Activated naive CD4-positive, alpha-beta T cell treated with anti-CD3 and anti-CD28 coated beads for 36 hours (primary cell): ENCODE measurements around the gene H2AZ1. TPM values are rescaled to one million over a fixed set of nuclear protein-coding genes. Genes with fewer than 3 reads are reported as not detected.
A peak's percentile ranks its signal among the peaks of the same experiment; 100 is the strongest.

Experiments used
- CTCF ChIA-PET: fragments of 350-600 bp; sonication (Branson Sonifier 250); formaldehyde crosslinking; loops from one replicate; lab custom pipeline; 2021; ENCODE audit warnings: antibody characterized with exemption; lab: Charles Lee
- DNase-seq: peaks from one replicate; pipeline ENCODE4 v3.0.0-alpha.2; 2020
- H3K27ac Mint-ChIP-seq: one replicate; pipeline ENCODE4 v1.8.0; 2021; ENCODE audit warnings: mild to moderate bottlenecking, mixed read lengths
- H3K27me3 Mint-ChIP-seq: one replicate; pipeline ENCODE4 v1.8.0; 2021; ENCODE audit warnings: low read depth, mixed read lengths
- H3K36me3 Mint-ChIP-seq: one replicate; pipeline ENCODE4 v1.8.0; 2021; ENCODE audit warnings: low read depth, mixed read lengths
- H3K4me1 Mint-ChIP-seq: one replicate; pipeline ENCODE4 v1.8.0; 2021; ENCODE audit warnings: low read depth, mixed read lengths
- H3K4me3 Mint-ChIP-seq: one replicate; pipeline ENCODE4 v1.8.0; 2021; ENCODE audit warnings: mild to moderate bottlenecking, moderate library complexity, mixed read lengths
- H3K9me3 Mint-ChIP-seq: one replicate; pipeline ENCODE4 v1.8.0; 2021; ENCODE audit warnings: mixed read lengths
- intact Hi-C: fragments of 100-400 bp; cut with micrococcal nuclease; formaldehyde crosslinking; loops from one replicate; pipeline ENCODE4 v1.15.1; 2023
- total RNA-seq, 2 experiments: library from RNA; stranded (reverse); gene quantifications; one replicate each; pipeline ENCODE4 v1.2.3, GENCODE V29; 2021

H2AZ1 gene
- total RNA-seq, 2 experiments from 2014 or later, result 1,022 to 1,060 TPM

GRCh38 chr4:99938243-99938753 lies 11.8 kb downstream of the H2AZ1 start:
- Mint-ChIP-seq H3K27me3 (no peaks in the 10 kb centered on the region), H3K4me1 (peaks cover 31% of the 10 kb centered on the region), H3K4me3 (no peak overlapping the region), H3K27ac (no peak overlapping the region), H3K36me3 (peaks cover 43% of the 10 kb centered on the region), H3K9me3 (peaks cover 9% of the 10 kb centered on the region)
- CTCF ChIA-PET, result interaction anchor here (0.7 to 0.8 kb wide), 2 partner anchors 9 to 351 kb away, joined by 4 read pairs; no protein-coding TSS in a partner anchor
- DNase-seq, result no peak
- intact Hi-C loops, result no loop called here

GRCh38 chr4:99934891-99935290 lies 15.2 kb downstream of the H2AZ1 start:
- H3K4me3 Mint-ChIP-seq, result no peak overlapping the region
- H3K36me3 Mint-ChIP-seq, result peaks cover 48% of the 10 kb centered on the region
- peaks cover 33% of the 10 kb centered on the region for H3K4me1 Mint-ChIP-seq
- intact Hi-C loops, result no loop called here
- DNase-seq, result no peak
- no peaks in the 10 kb centered on the region for H3K27me3 Mint-ChIP-seq
- peaks cover 9% of the 10 kb centered on the region for H3K9me3 Mint-ChIP-seq
- H3K27ac Mint-ChIP-seq, result no peak overlapping the region
- CTCF ChIA-PET, result no interaction called here

- Mint-ChIP-seq H3K27ac (no peak overlapping the region), H3K4me3 (no peak overlapping the region), H3K4me1 (peaks cover 40% of the 10 kb centered on the region), H3K36me3 (peaks cover 23% of the 10 kb centered on the region), H3K9me3 (no peaks in the 10 kb centered on the region), H3K27me3 (no peaks in the 10 kb centered on the region)
- no peak for DNase-seq
- intact Hi-C loops, result no loop called here
- CTCF ChIA-PET, result interaction anchor here (0.6 to 1.2 kb wide), 2 partner anchors 9 to 522 kb away, joined by 3 read pairs; no protein-coding TSS in a partner anchor
Observed at GRCh38 chr4:99927566-99927965, 22.5 kb downstream of the H2AZ1 start.

GRCh38 chr4:99921174-99921573 lies 28.9 kb downstream of the H2AZ1 start:
- H3K4me3 Mint-ChIP-seq, result no peak overlapping the region
- no peaks in the 10 kb centered on the region for H3K27me3 Mint-ChIP-seq
- H3K27ac Mint-ChIP-seq, result peak overlapping the region; percentile 39

GRCh38 chr4:99918656-99919055 lies 31.4 kb downstream of the H2AZ1 start:
- Mint-ChIP-seq H3K36me3 (peaks cover 43% of the 10 kb centered on the region), H3K4me1 (peaks cover 17% of the 10 kb centered on the region), H3K27me3 (no peaks in the 10 kb centered on the region), H3K9me3 (peaks cover 6% of the 10 kb centered on the region), H3K27ac (no peak overlapping the region), H3K4me3 (no peak overlapping the region)
- intact Hi-C loops, result no loop called here
- CTCF ChIA-PET, result no interaction called here
- DNase-seq, result no peak

More at GRCh38 chr4:99921174-99921573, 28.9 kb downstream of the H2AZ1 start:
- H3K36me3 Mint-ChIP-seq, result peaks cover 32% of the 10 kb centered on the region
- peaks cover 6% of the 10 kb centered on the region for H3K9me3 Mint-ChIP-seq
- intact Hi-C loops, result loop anchor here (1.0 to 2.0 kb wide), 2 partner anchors 25 to 70 kb away; partner anchors contain the start of gene DNAJB14
- peaks cover 19% of the 10 kb centered on the region for H3K4me1 Mint-ChIP-seq
- CTCF ChIA-PET, result no interaction called here
- DNase-seq, result peak; percentile 41

- CTCF ChIA-PET, result interaction anchor here (0.5 kb wide), 1 partner anchor 147 kb away, joined by 3 read pairs; no protein-coding TSS in a partner anchor
- H3K9me3 Mint-ChIP-seq, result peaks cover 6% of the 10 kb centered on the region
- intact Hi-C loops, result no loop called here
- DNase-seq, result no peak
- no peak overlapping the region for H3K4me3 Mint-ChIP-seq
- peaks cover 12% of the 10 kb centered on the region for H3K4me1 Mint-ChIP-seq
- H3K27ac Mint-ChIP-seq, result no peak overlapping the region
- peaks cover 43% of the 10 kb centered on the region for H3K36me3 Mint-ChIP-seq
- no peaks in the 10 kb centered on the region for H3K27me3 Mint-ChIP-seq
Observed at GRCh38 chr4:99917575-99917974, 32.5 kb downstream of the H2AZ1 start.

GRCh38 chr4:99915449-99915848 lies 34.6 kb downstream of the H2AZ1 start:
- peaks cover 43% of the 10 kb centered on the region for H3K36me3 Mint-ChIP-seq
- CTCF ChIA-PET, result no interaction called here

More at GRCh38 chr4:99915449-99915848, 34.6 kb downstream of the H2AZ1 start:
- no peak for DNase-seq
- no peak overlapping the region for H3K4me3 Mint-ChIP-seq
- intact Hi-C loops, result no loop called here
- no peaks in the 10 kb centered on the region for H3K27me3 Mint-ChIP-seq
- peaks cover 6% of the 10 kb centered on the region for H3K9me3 Mint-ChIP-seq
- H3K27ac Mint-ChIP-seq, result no peak overlapping the region
- peaks cover 8% of the 10 kb centered on the region for H3K4me1 Mint-ChIP-seq

Other genes starting within 250 kb of the H2AZ1 start
- 10 to 100 TPM; 24.4 to 25.8 TPM for gene DAPP1, start 133.4 kb downstream of the H2AZ1 start, total RNA-seq
- 10 to 100 TPM; 24.9 to 26.9 TPM for gene LAMTOR3, start 55.8 kb downstream of the H2AZ1 start, total RNA-seq
- 10 to 100 TPM; 34.6 to 35.7 TPM for gene DNAJB14, start 3.7 kb downstream of the H2AZ1 start, total RNA-seq
- under 1 TPM; 0.49 to 0.64 TPM for gene DDIT4L, start 240.2 kb upstream of the H2AZ1 start, total RNA-seq